ENCODE results near the gene FAM53C. TPM values are rescaled to one million over a fixed set of nuclear protein-coding genes. Genes with fewer than 3 reads are reported as not detected.

FAM53C gene
- total and polyA plus RNA-seq, 2 donors (not counting 3 experiments of a cell fraction or from before 2014, with no cell fraction given) = 37.4 to 37.9 TPM

DNA sequence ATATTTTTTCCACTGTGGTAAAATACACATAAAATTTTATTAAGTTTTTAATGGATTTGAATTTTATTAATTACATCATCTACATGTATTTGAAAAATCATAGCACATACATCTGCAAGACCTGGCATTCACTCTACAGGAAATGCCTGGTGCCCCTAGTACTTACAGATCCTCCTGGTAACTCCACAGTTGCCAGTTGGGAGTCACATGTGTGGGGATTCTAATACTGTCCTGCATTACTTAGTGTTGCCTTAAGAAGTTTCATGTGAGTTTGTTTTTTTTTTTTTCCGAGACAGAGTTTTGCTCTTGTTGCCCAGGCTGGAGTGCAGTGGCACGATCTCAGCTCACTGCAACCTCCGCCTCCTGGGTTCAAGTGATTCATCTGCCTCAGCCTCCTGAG lies 32.5 kb downstream of the FAM53C start:
- Histone ChIP-seq H3K4me3 (replicated peaks in 1 of 3; ENCODE audit: insufficient read depth in 1 of 3, low read depth in 1 of 3, low read length in 3 of 3) (no peak overlapping the region), H3K79me2 (ENCODE audit: control insufficient read depth, insufficient read depth, low read length) (peaks cover 49% of the 10 kb centered on the region), H2AFZ (ENCODE audit: low read depth, low read length) (no peak overlapping the region), H3K9me3 (replicated peaks; ENCODE audit: control insufficient read depth, insufficient read depth, low read length) (no peaks in the 10 kb centered on the region), H4K20me1 (replicated peaks; ENCODE audit: control insufficient read depth, extremely low read depth, insufficient read depth, low read length) (peaks cover 3% of the 10 kb centered on the region), H3K4me1 (ENCODE audit: control insufficient read depth, extremely low read depth, insufficient read depth, low read length) (peaks cover 20% of the 10 kb centered on the region), H3K9ac (replicated peaks; ENCODE audit: extremely low read depth, insufficient read depth, low read length) (no peak overlapping the region), H3K36me3 (ENCODE audit: control insufficient read depth in 2 of 2, extremely low read depth in 1 of 2, insufficient read depth in 2 of 2, low read length in 2 of 2) (no peaks in the 10 kb centered on the region), H3K4me2 (ENCODE audit: insufficient read depth, low read length) (no peak overlapping the region), H3K27ac (ENCODE audit: insufficient read depth, low read depth, low read length) (no peak overlapping the region), H3K27me3 (ENCODE audit: control insufficient read depth in 2 of 2, insufficient read depth in 2 of 2, low read length in 2 of 2) (no peaks in the 10 kb centered on the region), H3K9me1 (replicated peaks; ENCODE audit: control insufficient read depth, extremely low read depth, insufficient read depth, low read length) (no peaks in the 10 kb centered on the region)
- ChIA-PET POLR2A (interaction anchor here (0.7 to 1.7 kb wide), 2 partner anchors 17 to 32 kb away, joined by 8 read pairs; partner anchors contain the start of gene FAM53C), CTCF (interaction anchor here (1.1 to 6.6 kb wide), 2 partner anchors 17 to 68 kb away, joined by 4 to 71 read pairs; partner anchors contain the start of genes KDM3B and REEP2)
- dilution Hi-C loops (cut with MboI; ENCODE audit: extremely low pct_ligation_motif_present, low sequenced_read_pairs) (no loop called here), intact Hi-C loops (cut with micrococcal nuclease) (no loop called here)
- FAIRE-seq (no peak), DNase-seq (ENCODE audit: low read depth, low spot score) (peak; percentile 35)
- TF ChIP-seq POLR2A (IDR thresholded peaks at IDR 0.05; ENCODE audit: low read depth, low read length) = no peak
- TF ChIP-seq EZH2 (IDR thresholded peaks at IDR 0.05; ENCODE audit: borderline replicate concordance, low read depth, low read length, severe bottlenecking) = no peak
- TF ChIP-seq, protein P1, sequence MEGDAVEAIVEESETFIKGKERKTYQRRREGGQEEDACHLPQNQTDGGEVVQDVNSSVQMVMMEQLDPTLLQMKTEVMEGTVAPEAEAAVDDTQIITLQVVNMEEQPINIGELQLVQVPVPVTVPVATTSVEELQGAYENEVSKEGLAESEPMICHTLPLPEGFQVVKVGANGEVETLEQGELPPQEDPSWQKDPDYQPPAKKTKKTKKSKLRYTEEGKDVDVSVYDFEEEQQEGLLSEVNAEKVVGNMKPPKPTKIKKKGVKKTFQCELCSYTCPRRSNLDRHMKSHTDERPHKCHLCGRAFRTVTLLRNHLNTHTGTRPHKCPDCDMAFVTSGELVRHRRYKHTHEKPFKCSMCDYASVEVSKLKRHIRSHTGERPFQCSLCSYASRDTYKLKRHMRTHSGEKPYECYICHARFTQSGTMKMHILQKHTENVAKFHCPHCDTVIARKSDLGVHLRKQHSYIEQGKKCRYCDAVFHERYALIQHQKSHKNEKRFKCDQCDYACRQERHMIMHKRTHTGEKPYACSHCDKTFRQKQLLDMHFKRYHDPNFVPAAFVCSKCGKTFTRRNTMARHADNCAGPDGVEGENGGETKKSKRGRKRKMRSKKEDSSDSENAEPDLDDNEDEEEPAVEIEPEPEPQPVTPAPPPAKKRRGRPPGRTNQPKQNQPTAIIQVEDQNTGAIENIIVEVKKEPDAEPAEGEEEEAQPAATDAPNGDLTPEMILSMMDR (IDR thresholded peaks at IDR 0.05; ENCODE audit: extremely low read depth in 1 of 2, insufficient read depth in 1 of 2, low read depth in 1 of 2, low read length in 2 of 2) = no peak
- TF ChIP-seq MYC (IDR thresholded peaks at IDR 0.05; ENCODE audit: low read depth, low read length) = no peak
- no peak for TF ChIP-seq POLR2AphosphoS5 (IDR thresholded peaks at IDR 0.05; ENCODE audit: insufficient read depth, low read depth, low read length)
- TF ChIP-seq GATA2 (IDR thresholded peaks at IDR 0.05; ENCODE audit: insufficient read depth, insufficient read length, low read depth, low read length) = no peak
- no TSS peak for BruUV-seq (replicated peaks)
